PFSK-1 (cell line): ENCODE results near the gene C16orf96.
A peak's percentile ranks its signal among the peaks of the same experiment; 100 is the strongest.

Experiments
- FOXP2 ChIP-seq: optimal IDR thresholded peaks from 2 replicates; pipeline ENCODE3; 2011; ENCODE audit warnings: borderline replicate concordance, control low read depth, inconsistent platforms; ENCODE audit not compliant: insufficient read depth; ENCODE audit errors: extremely low read length, extremely low read depth
- POLR2AphosphoS5 ChIP-seq: IDR thresholded peaks from 2 replicates; pipeline ENCODE4 v1.6.1; 2012; ENCODE audit warnings: low read depth, mild to moderate bottlenecking, control low read depth, low read length, moderate library complexity
- SIN3A ChIP-seq: IDR thresholded peaks from 2 replicates; pipeline ENCODE4 v1.6.1; 2012; ENCODE audit warnings: mild to moderate bottlenecking, low read length, moderate library complexity, borderline replicate concordance; ENCODE audit not compliant: insufficient read depth
- TAF1 ChIP-seq: IDR thresholded peaks from 2 replicates; pipeline ENCODE4 v1.6.1; 2012; ENCODE audit warnings: low read length, control low read depth, borderline replicate concordance; ENCODE audit not compliant: insufficient read depth
- TF ChIP-seq, protein P1 (sequence below), 2 experiments: IDR thresholded peaks; 2 replicates each; pipeline versions ENCODE4 v1.6.1 to v1.8.0; 2011 to 2012; ENCODE audit warnings: low read depth in 2 of 2, low read length in 2 of 2, control low read depth in 1 of 2, inconsistent platforms in 1 of 2, mild to moderate bottlenecking in 1 of 2, moderate library complexity in 1 of 2; ENCODE audit not compliant: insufficient read depth in 1 of 2

DNA sequence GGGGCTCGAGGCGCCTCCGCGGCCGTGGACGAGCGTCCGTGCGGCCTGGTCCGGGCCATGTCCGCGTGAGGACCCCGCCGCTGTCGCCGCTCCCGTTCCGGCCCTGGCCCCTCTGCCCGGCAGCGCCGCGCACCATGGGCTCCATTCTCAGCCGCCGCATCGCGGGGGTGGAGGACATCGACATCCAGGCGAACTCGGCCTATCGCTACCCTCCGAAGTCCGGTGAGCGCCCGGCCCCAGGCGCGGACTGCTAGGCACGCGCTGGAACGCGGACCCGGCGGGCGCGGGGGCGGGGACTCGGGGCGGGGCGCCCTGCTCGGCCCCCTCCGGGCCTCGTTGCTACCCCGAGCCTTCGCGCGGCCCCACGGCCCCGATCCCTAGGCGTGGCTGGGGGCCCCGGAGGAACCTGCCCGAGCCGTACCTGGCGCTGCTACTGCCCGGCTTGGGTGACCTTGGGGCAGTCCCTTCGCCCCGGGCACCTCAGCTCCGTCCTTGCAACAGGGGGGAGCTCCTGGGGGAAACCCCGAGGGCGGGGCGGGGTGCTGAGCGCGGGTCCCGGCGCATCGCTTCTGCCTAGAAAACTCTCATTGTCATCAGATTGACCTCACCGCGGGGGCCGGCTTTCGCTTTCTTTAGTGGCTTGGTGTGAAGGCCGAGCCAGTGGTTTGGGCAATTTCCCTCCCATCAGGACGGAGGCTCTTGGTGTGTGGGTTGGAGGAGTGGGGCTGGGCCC lies 68.9 kb downstream of the C16orf96 start:
- TF ChIP-seq, protein P1, sequence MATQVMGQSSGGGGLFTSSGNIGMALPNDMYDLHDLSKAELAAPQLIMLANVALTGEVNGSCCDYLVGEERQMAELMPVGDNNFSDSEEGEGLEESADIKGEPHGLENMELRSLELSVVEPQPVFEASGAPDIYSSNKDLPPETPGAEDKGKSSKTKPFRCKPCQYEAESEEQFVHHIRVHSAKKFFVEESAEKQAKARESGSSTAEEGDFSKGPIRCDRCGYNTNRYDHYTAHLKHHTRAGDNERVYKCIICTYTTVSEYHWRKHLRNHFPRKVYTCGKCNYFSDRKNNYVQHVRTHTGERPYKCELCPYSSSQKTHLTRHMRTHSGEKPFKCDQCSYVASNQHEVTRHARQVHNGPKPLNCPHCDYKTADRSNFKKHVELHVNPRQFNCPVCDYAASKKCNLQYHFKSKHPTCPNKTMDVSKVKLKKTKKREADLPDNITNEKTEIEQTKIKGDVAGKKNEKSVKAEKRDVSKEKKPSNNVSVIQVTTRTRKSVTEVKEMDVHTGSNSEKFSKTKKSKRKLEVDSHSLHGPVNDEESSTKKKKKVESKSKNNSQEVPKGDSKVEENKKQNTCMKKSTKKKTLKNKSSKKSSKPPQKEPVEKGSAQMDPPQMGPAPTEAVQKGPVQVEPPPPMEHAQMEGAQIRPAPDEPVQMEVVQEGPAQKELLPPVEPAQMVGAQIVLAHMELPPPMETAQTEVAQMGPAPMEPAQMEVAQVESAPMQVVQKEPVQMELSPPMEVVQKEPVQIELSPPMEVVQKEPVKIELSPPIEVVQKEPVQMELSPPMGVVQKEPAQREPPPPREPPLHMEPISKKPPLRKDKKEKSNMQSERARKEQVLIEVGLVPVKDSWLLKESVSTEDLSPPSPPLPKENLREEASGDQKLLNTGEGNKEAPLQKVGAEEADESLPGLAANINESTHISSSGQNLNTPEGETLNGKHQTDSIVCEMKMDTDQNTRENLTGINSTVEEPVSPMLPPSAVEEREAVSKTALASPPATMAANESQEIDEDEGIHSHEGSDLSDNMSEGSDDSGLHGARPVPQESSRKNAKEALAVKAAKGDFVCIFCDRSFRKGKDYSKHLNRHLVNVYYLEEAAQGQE (IDR thresholded peaks at IDR 0.05; ENCODE audit: insufficient read depth in 1 of 2, low read depth in 2 of 2, low read length in 2 of 2): no peak
- TF ChIP-seq POLR2AphosphoS5 (peak; percentile 46), TAF1 (0 out of 2 replicates have a peak, but pooled peaks have one; percentile 8), SIN3A (peak; percentile 14; the same call in 1 of the 2 replicates), FOXP2 (peak; percentile 65)
